IMR-90 (cell line): Measurements from ENCODE around the gene TTC24. TPM values are rescaled to one million over a fixed set of nuclear protein-coding genes. Genes with fewer than 3 reads are reported as not detected.

Source experiments
- ATAC-seq: fragments of 200-7000 bp; cut with Tn5 transposase; 2 replicates; pipeline ENCODE4 v1.9.1; 2020; ENCODE audit warnings: low read depth, mild to moderate bottlenecking, moderate library complexity
- BruUV-seq: library from RNA; stranded (reverse); fragments of 400-500 nt; replicated peaks from 2 replicates; lab custom pipeline; 2021; lab: Mats Ljungman, UMichigan
- CTCF ChIA-PET: fragments of 300-600 bp; formaldehyde crosslinking; extraction: SDS; loops from one replicate; lab custom pipeline; 2021; ENCODE audit warnings: antibody characterized with exemption; lab: Yijun Ruan, JAX
- POLR2A ChIA-PET: fragments of 300-600 bp; sonication (Branson Sonifier 250); formaldehyde crosslinking; loops from one replicate; lab custom pipeline; 2022; ENCODE audit warnings: antibody characterized with exemption; ENCODE audit not compliant: unreplicated experiment; lab: Charles Lee
- DNase-seq: peaks from one replicate; pipeline ENCODE4 v3.0.0; 2013
- H2AFZ ChIP-seq: replicated peaks from 2 replicates; pipeline ENCODE3; 2013; ENCODE audit warnings: low read length, mild to moderate bottlenecking; ENCODE audit not compliant: poor library complexity
- H2AK5ac ChIP-seq: 2 replicates; pipeline ENCODE4 v1.6.1; 2013; ENCODE audit warnings: low read depth, low read length, inconsistent platforms
- H2AK9ac ChIP-seq: replicated peaks from 2 replicates; pipeline ENCODE3; 2013; ENCODE audit warnings: mild to moderate bottlenecking, low read depth, low read length, moderate library complexity; ENCODE audit not compliant: poor library complexity
- H2BK120ac ChIP-seq: 2 replicates; pipeline ENCODE4 v1.6.1; 2013; ENCODE audit warnings: low read depth, low read length, inconsistent platforms
- H2BK15ac ChIP-seq: 3 replicates; pipeline ENCODE4 v1.6.1; 2013; ENCODE audit warnings: low read depth, low read length, inconsistent platforms
- H2BK20ac ChIP-seq: 2 replicates; pipeline ENCODE4 v1.6.1; 2013; ENCODE audit warnings: low read depth, mild to moderate bottlenecking, inconsistent platforms, low read length, moderate library complexity
- H2BK5ac ChIP-seq: 2 replicates; pipeline ENCODE4 v1.6.1; 2013; ENCODE audit warnings: mild to moderate bottlenecking, low read depth, low read length, inconsistent platforms; ENCODE audit not compliant: poor library complexity, severe bottlenecking
- H3K14ac ChIP-seq: replicated peaks from 2 replicates; pipeline ENCODE4 v1.6.1; 2013; ENCODE audit warnings: low read depth, low read length, inconsistent platforms
- H3K18ac ChIP-seq: 2 replicates; pipeline ENCODE4 v1.6.1; 2013; ENCODE audit warnings: low read depth, low read length, control low read depth
- H3K23ac ChIP-seq: 2 replicates; pipeline ENCODE4 v1.6.1; 2013; ENCODE audit warnings: low read depth, low read length, inconsistent platforms
- H3K27ac ChIP-seq: 2 replicates; pipeline ENCODE4 v1.5.1; 2013; ENCODE audit warnings: mild to moderate bottlenecking, control low read depth, low read length; ENCODE audit not compliant: insufficient read depth
- H3K27me3 ChIP-seq: 2 replicates; pipeline ENCODE4 v1.6.1; 2013; ENCODE audit warnings: low read length; ENCODE audit not compliant: control insufficient read depth, insufficient read depth
- H3K36me3 ChIP-seq: 2 replicates; pipeline ENCODE4 v1.6.1; 2013; ENCODE audit warnings: low read length, mixed read lengths; ENCODE audit not compliant: control insufficient read depth, insufficient read depth
- H3K4ac ChIP-seq: 2 replicates; pipeline ENCODE4 v1.6.1; 2013; ENCODE audit warnings: low read depth, low read length, inconsistent platforms
- H3K4me1 ChIP-seq: 2 replicates; pipeline ENCODE4 v1.6.1; 2013; ENCODE audit warnings: low read length, mixed read lengths; ENCODE audit not compliant: control insufficient read depth, insufficient read depth
- H3K4me2 ChIP-seq: 2 replicates; pipeline ENCODE4 v1.6.1; 2013; ENCODE audit warnings: low read depth, mild to moderate bottlenecking, control low read depth, low read length, moderate library complexity
- H3K4me3 ChIP-seq: 2 replicates; pipeline ENCODE4 v1.5.1; 2013; ENCODE audit warnings: low read depth, mild to moderate bottlenecking, control low read depth, low read length, moderate library complexity; ENCODE audit not compliant: insufficient read depth
- H3K56ac ChIP-seq: 2 replicates; pipeline ENCODE4 v1.6.1; 2013; ENCODE audit warnings: low read length, inconsistent platforms; ENCODE audit not compliant: insufficient read depth; ENCODE audit errors: extremely low read depth
- H3K79me1 ChIP-seq, 2 experiments: 2 replicates each; pipeline ENCODE4 v1.6.1; 2013; ENCODE audit warnings: low read length in 2 of 2, inconsistent platforms in 1 of 2, low read depth in 1 of 2
- H3K9ac ChIP-seq: 2 replicates; pipeline ENCODE4 v1.6.1; 2013; ENCODE audit warnings: low read depth, low read length, control low read depth
- H3K9me1 ChIP-seq: 2 replicates; pipeline ENCODE4 v1.6.1; 2013; ENCODE audit warnings: low read length, inconsistent platforms; ENCODE audit not compliant: insufficient read depth
- H3K9me3 ChIP-seq: 2 replicates; pipeline ENCODE4 v1.6.1; 2013; ENCODE audit warnings: low read length; ENCODE audit not compliant: control insufficient read depth, insufficient read depth
- H4K20me1 ChIP-seq: 2 replicates; pipeline ENCODE4 v1.6.1; 2013; ENCODE audit warnings: low read length, inconsistent platforms; ENCODE audit not compliant: insufficient read depth
- H4K5ac ChIP-seq: 2 replicates; pipeline ENCODE4 v1.6.1; 2013; ENCODE audit warnings: mild to moderate bottlenecking, low read depth, low read length, control low read depth
- H4K8ac ChIP-seq, 2 experiments: 2 replicates each; pipeline ENCODE4 v1.6.1; 2013; ENCODE audit warnings: low read depth in 2 of 2, low read length in 2 of 2, control low read depth in 1 of 2, inconsistent platforms in 1 of 2
- H4K91ac ChIP-seq: 2 replicates; pipeline ENCODE4 v1.6.1; 2013; ENCODE audit warnings: low read depth, low read length, inconsistent platforms; ENCODE audit not compliant: insufficient read depth
- BHLHE40 ChIP-seq: fragments of 150-350 bp; IDR thresholded peaks from 2 replicates; pipeline ENCODE4 v1.6.1; 2016; ENCODE audit warnings: mild to moderate bottlenecking, low read depth, low read length
- CHD1 ChIP-seq: IDR thresholded peaks from 2 replicates; pipeline ENCODE4 v1.6.1; 2012; ENCODE audit warnings: low read depth, low read length, improper control_type of control experiment
- FOS ChIP-seq: fragments of 150-350 bp; IDR thresholded peaks from 2 replicates; pipeline ENCODE4 v1.6.1; 2016; ENCODE audit warnings: low read depth, low read length
- MAZ ChIP-seq: IDR thresholded peaks from 2 replicates; pipeline ENCODE4 v1.6.1; 2012; ENCODE audit warnings: low read depth, mild to moderate bottlenecking, low read length, improper control_type of control experiment, moderate library complexity, borderline replicate concordance
- MXI1 ChIP-seq: IDR thresholded peaks from 2 replicates; pipeline ENCODE4 v1.6.1; 2012; ENCODE audit warnings: low read depth, mild to moderate bottlenecking, low read length, moderate library complexity, borderline replicate concordance
- NFE2L2 ChIP-seq: fragments of 150-350 bp; IDR thresholded peaks from 2 replicates; pipeline ENCODE4 v1.6.1; 2016; ENCODE audit warnings: low read depth, mild to moderate bottlenecking, low read length
- RAD21 ChIP-seq: IDR thresholded peaks from 2 replicates; pipeline ENCODE4 v1.6.1; 2012; ENCODE audit warnings: low read length, improper control_type of control experiment
- RCOR1 ChIP-seq: IDR thresholded peaks from 2 replicates; pipeline ENCODE4 v1.6.1; 2012; ENCODE audit warnings: mild to moderate bottlenecking, low read length, improper control_type of control experiment; ENCODE audit not compliant: insufficient replicate concordance
- WGBS, 2 experiments: methylation state at CpG; one replicate each; pipeline versions ENCODE4 v1.1.5 to v1.1.7; 2013; ENCODE audit warnings: missing lambda C conversion rate in 2 of 2; ENCODE audit not compliant: insufficient read length in 1 of 2; ENCODE audit errors: extremely low coverage in 2 of 2; 5-methylcytosine and 5-hydroxymethylcytosine counted together
- dilution Hi-C: fragments of 300-500 bp; cut with HindIII; formaldehyde crosslinking; loops from one replicate; pipeline ENCODE4 v1.14.3; 2018; ENCODE audit warnings: low sequenced_read_pairs; ENCODE audit not compliant: unreplicated experiment
- in situ Hi-C: fragments of 300-500 bp; cut with MboI; formaldehyde crosslinking; loops from 3 replicates; pipeline ENCODE4 v1.14.3; 2019; ENCODE audit warnings: low sequenced_read_pairs, inconsistent platforms, mixed read lengths
- intact Hi-C: fragments of 100-400 bp; cut with micrococcal nuclease; formaldehyde crosslinking; loops from 2 replicates; pipeline ENCODE4 v1.10.0; 2022
- polyA plus RNA-seq, 3 experiments: library from polyadenylated mRNA; depleted of rRNA; stranded (reverse); fragments of >200 nt; gene quantifications; 2 replicates each; pipeline ENCODE4 v1.2.3, GENCODE V29; 2012; ENCODE audit warnings: low replicate concordance in 1 of 3
- total RNA-seq: library from RNA; depleted of rRNA; stranded (reverse); fragments of >200 nt; gene quantifications from 2 replicates; pipeline ENCODE4 v1.2.3, GENCODE V29; 2012
- TF ChIP-seq, protein P1 (sequence below): fragments of 150-350 bp; IDR thresholded peaks from 2 replicates; pipeline ENCODE4 v1.6.1; 2017; ENCODE audit warnings: mild to moderate bottlenecking, antibody characterized with exemption, low read length, low read depth

The TTC24 gene
- total and polyA plus RNA-seq, 2 of the 4 experiments (the other 2 are of a cell fraction), result not detected

DNA sequence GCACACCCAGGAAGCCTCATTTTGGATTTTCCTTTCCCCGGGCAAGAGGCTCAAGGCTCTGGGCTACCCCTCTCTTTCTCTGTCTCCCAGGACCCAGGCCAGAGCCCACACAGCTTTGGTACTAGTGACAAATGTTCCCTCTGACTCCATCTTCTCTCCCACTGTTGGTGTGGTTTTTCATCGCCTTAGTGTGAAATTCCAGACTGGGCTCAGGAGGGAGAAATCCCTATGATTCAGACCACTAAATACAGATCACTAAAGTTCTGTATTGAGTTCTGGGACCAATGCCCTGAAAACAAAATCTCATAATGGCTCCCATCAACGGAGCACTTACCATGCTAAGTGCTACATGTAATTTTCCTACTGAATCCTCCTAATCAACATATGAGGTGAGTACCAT is 33.3 kb upstream of the TTC24 start:
- H3K27me3 ChIP-seq, result no peaks in the 10 kb centered on the region
- no peak overlapping the region for H3K14ac ChIP-seq
- no peak overlapping the region for H4K5ac ChIP-seq
- H2BK120ac ChIP-seq, result no peak overlapping the region
- no peak overlapping the region for H2AFZ ChIP-seq
- ATAC-seq (no peak), DNase-seq (no peak)
- H3K4me1 ChIP-seq, result no peaks in the 10 kb centered on the region
- no peak overlapping the region for H2AK9ac ChIP-seq
- no peak overlapping the region for H3K4me2 ChIP-seq
- no peak overlapping the region for H2BK5ac ChIP-seq
- no peak overlapping the region for H3K4me3 ChIP-seq
- no peak overlapping the region for H2BK15ac ChIP-seq
- H4K8ac ChIP-seq, result no peak overlapping the region
- H4K20me1 ChIP-seq, result no peaks in the 10 kb centered on the region
- no peak overlapping the region for H3K27ac ChIP-seq
- no TSS peak for BruUV-seq
- CTCF ChIA-PET, result no interaction called here
- H3K23ac ChIP-seq, result no peak overlapping the region
- peaks cover 4% of the 10 kb centered on the region; the same call in 1 of the 2 replicates for H3K9me1 ChIP-seq
- no peak overlapping the region for H4K91ac ChIP-seq
- no peak overlapping the region for H3K9ac ChIP-seq
- H3K9me3 ChIP-seq, result no peaks in the 10 kb centered on the region
- dilution Hi-C loops (no loop called here), intact Hi-C loops (no loop called here), in situ Hi-C loops (no loop called here)
- WGBS, 2 experiments, result 100% methylated on average over 1 of the region's 3 CpGs; no CpG with 5 or more reads in 1 of the 2 experiments
- POLR2A ChIA-PET, result no interaction called here
- peaks cover 0 to 2% of the 10 kb centered on the region in 2 experiments; a peak in 1 of 4 replicates for H3K79me1 ChIP-seq
- H3K56ac ChIP-seq, result no peak overlapping the region
- H2BK20ac ChIP-seq, result no peak overlapping the region
- H3K18ac ChIP-seq, result no peak overlapping the region
- H3K4ac ChIP-seq, result no peak overlapping the region
- TF ChIP-seq MXI1, result no peak
- no peak for TF ChIP-seq BHLHE40
- no peak for TF ChIP-seq FOS
- TF ChIP-seq, protein P1, sequence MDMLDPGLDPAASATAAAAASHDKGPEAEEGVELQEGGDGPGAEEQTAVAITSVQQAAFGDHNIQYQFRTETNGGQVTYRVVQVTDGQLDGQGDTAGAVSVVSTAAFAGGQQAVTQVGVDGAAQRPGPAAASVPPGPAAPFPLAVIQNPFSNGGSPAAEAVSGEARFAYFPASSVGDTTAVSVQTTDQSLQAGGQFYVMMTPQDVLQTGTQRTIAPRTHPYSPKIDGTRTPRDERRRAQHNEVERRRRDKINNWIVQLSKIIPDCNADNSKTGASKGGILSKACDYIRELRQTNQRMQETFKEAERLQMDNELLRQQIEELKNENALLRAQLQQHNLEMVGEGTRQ, result no peak
- no peak for TF ChIP-seq RCOR1
- no peak for TF ChIP-seq NFE2L2
- no peak for TF ChIP-seq RAD21
- TF ChIP-seq CHD1, result no peak
- no peak for TF ChIP-seq MAZ
- H2AK5ac ChIP-seq, result no peak overlapping the region
- peaks cover 16% of the 10 kb centered on the region for H3K36me3 ChIP-seq
